Fibroblast of the aortic adventitia (primary cell): ENCODE data around the gene SBNO2. TPM values are rescaled to one million over a fixed set of nuclear protein-coding genes. Genes with fewer than 3 reads are reported as not detected.

Experiments
- DNase-seq: peaks from one replicate; pipeline ENCODE4 v3.0.0-alpha.2; 2010; ENCODE audit warnings: low read depth
- H3K4me3 ChIP-seq: 2 replicates; pipeline ENCODE4 v1.5.1; 2011; ENCODE audit warnings: low read depth, mild to moderate bottlenecking, control low read depth, low read length, moderate library complexity
- CTCF ChIP-seq: IDR thresholded peaks from 2 replicates; pipeline ENCODE4 v1.5.1; 2011; ENCODE audit warnings: mild to moderate bottlenecking, low read length, control low read depth, inconsistent platforms; ENCODE audit not compliant: insufficient read depth
- total RNA-seq: library from RNA; depleted of rRNA; stranded (reverse); fragments of >200 nt; gene quantifications from 2 replicates; pipeline ENCODE4 v1.2.3, GENCODE V29; 2012; ENCODE audit warnings: low replicate concordance

Gene SBNO2
- total RNA-seq, 1 donor = 41.2 TPM

- H3K4me3 ChIP-seq = peak overlapping the region; percentile 93
- no peak for DNase-seq
- TF ChIP-seq CTCF = no peak
These were observed 2.9 kb downstream of the SBNO2 start for GRCh38 chr19:1170938-1171754.

GRCh38 chr19:1169921-1170885 lies 3.9 kb downstream of the SBNO2 start:
- H3K4me3 ChIP-seq = peak overlapping the region; percentile 47
- peak; percentile 80 for DNase-seq

DNA sequence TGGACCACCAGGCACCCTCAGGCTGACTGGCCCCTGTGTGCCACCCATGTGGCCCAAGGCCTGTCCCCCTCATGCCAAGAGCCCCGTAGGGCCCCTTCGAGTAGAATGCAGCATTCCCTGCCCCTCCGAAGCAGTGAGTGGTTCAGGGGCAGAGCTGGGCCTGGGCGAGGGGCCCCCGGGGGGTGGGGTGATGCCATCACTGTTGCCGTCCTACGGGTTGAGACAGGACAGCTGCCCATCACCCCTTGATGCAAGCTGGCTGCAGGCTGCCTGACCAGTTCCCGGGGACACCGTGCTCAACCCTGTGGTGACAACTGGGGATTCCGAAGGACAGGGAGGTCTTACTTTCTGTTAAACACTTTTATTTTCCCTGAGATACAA lies 4.7 kb downstream of the SBNO2 start:
- no peak for TF ChIP-seq CTCF
- DNase-seq = no peak
- H3K4me3 ChIP-seq = peak overlapping the region; percentile 48

More at GRCh38 chr19:1169921-1170885, 3.9 kb downstream of the SBNO2 start:
- no peak for TF ChIP-seq CTCF

DNA sequence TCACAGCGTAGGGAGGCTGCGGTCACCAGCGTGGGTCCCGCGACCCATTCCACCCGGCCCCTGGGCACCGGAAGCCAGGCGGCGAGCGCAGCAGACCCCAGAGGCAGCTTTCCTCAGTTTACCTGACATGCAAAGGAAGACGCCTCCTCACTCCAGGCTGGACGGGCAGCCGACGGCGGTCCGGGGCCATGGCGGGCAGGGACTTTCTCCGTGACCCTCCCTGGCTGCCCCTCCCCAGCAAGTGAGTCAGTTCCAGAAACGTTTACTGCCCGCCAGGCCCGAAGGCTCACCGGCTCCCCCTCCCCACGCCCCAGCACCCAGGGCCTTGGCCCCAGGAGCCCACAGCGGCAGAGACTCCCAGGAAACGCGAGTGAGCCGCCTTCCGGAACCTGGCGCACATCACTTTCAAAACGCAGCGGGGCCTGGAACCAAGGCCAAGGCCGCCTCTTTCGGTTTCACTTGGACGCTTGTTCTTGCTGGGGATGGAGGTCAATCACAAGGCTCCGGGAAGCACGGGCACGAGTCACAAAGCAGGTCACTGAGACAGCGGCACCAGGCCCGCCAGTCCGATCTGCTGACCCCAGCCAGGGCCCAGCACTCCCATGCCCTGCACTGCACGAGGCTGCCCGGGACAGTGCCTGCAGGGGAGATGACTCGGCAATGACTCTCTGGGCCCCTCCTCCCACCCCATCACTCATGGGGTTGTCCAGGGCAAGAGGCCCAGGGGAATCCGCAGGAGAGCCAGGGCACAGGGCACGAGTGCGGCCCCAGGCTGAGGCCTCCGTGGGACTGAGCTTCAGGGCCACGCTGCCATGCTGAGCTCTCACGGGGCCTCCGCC lies 5.3 kb downstream of the SBNO2 start:
- no peak for TF ChIP-seq CTCF
- H3K4me3 ChIP-seq = peak overlapping the region; percentile 48
- DNase-seq = peak; percentile 55

DNA sequence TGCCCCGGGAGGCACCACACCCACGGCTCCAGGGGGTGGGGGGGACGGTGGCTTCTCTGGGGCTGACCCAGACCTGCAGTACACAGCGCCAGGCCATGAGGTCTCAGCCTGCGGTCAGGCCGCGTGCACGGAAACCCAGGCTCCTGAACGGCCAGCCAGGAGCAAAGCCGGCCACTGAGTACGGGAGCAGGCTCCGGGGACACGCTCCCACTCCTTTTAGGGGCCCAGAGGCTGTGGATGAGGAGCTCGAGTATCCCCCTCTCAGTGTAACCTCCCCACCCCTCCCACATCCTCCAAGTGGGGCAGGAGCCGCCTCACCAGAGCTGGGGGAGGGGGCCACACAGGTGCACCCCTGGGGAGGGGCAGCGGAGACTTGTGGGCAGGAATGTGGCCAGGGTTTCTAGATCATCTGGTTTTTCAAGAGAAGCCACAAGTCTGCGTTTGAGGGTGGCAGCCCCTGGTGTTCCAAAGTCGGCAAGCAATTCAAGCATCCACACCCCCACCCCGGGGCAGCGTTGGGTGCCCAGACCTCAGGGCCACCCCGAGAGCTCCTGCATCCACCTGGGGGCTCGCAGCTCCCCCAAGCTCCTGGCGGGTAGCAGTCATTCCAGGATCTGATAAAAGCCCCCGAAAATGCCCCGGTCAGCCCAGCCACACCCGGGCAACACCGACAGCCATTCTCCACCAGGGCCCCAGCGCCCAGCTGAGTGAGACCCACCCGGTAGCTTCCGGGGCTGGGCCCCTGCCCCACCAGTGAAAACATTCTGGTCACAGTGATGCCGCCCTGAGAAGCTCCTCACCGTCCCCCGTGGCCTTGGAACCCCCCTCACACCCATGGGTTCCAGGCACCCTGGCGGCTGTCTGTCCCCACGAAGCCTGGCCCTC lies 6.1 kb downstream of the SBNO2 start:
- no peak for DNase-seq
- TF ChIP-seq CTCF = no peak
- H3K4me3 ChIP-seq = peak overlapping the region; percentile 48
